HG02973 (cell line): ENCODE data around the gene LIMS1.
"Not testable (repeated sequence)": the region's sequence is repeated elsewhere in the genome, so short reads cannot be mapped to it uniquely, and the experiment has no call there.

ENCODE experiments used
- ATAC-seq: cut with Tn5 transposase; IDR thresholded peaks from one replicate; pipeline ENCODE4 v1.9.1; 2021; ENCODE audit warnings: moderate library complexity; ENCODE audit not compliant: unreplicated experiment

The LIMS1 gene

DNA sequence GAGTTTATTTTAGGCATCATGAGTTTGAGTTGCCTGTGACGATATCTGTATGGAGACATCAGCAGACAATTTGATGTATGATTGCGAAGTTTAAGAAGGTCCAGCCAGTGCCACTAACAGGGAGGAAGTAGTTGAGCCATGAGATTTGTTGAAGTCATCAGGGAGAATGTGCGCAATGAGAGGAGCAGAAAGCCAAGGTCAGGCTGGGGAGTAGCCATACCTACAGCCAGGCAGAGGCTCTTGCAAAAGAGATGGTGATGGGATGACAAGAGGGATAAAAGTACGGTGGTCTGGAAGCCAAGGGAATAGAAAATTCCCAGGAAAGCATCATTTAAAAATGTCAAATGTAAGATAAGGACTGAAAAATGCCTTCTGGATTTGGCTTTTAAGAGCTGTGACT lies 51.2 kb downstream of the LIMS1 start:
- no peak for ATAC-seq

DNA sequence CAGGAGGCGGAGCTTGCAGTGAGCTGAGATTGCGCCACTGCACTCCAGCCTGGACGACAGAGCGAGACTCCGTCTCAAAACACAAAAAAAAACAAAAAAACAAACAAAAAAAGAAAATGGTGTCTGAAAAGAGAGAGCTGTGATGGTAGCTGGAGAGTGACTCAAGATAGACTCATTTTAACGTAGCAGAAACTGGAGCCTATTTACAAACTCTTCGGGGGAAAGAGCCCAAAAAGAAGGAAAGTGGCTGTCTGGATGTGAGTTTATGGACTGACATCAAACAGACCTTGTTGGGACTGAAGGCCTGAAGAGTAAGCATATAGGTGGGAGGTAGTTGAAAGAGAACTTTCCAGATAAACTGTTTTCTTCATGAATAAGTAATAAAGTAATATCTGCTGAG lies 51.8 kb downstream of the LIMS1 start:
- no peak for ATAC-seq

DNA sequence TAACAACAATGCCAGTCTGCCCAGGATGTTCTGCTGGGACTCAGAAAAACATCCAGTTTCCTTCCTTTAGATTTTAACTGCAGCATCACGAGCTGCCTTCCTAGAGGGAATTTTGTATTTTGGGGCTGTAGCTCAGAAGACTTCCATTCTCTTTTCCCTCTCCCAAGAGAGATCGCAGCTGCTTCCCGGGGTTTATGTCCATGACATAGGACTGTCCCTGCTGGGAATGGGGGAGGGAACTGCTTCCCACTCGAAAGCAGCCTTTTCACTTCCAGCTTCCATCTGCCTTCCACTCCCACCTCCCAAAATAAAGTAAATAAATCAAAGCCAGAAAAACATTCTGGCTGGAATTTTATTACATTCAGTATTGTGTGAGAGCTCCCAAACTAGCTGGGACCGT lies 52.4 kb downstream of the LIMS1 start:
- no peak for ATAC-seq

DNA sequence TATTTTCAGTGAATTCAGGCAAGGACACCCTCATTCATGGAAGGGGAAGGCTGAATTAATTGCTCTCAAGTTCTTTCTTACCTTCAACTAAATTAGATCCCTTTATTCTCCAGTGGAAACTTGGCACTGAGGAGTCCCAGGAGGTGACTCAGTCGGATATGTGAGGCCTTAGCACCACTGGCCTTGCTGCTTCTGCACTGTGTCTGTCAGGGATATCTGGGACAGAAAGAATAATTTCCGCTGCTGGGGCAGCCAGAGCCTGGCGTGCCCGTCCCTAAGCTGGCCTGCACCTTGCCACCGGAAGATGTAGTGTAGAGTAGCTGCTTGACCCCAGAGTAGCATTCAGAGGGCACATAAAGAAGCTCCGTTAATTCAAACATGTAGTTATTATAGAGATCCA lies 53.4 kb downstream of the LIMS1 start:
- no peak for ATAC-seq

DNA sequence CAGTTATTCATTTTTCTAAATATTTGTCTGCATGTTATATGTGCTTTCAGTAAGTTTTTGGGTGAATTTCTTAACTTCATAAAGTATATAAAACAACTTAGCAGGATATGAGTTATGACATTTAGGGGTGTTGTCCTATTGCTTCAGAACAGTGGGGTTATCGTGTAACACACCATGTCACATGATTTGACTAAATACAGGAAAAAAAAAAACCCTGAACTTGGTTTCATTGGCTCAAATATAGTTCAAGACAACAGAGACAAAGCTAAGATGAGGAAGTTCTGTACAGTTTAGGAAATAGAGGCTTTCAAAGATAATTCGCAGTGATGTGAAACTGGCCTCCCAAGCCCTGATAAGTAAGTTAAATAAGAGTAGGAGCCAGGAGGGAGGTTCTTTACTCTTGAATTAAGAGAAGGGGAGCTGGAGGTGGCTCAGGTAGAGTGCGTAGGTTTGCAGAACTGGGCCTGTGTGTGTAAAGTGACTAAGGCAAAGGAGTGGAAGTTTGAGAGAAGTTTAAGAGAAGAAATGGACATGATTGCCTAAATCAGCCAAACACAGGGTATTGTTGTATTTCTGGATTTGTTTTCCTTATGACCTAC lies 53.9 kb downstream of the LIMS1 start:
- no peak for ATAC-seq

DNA sequence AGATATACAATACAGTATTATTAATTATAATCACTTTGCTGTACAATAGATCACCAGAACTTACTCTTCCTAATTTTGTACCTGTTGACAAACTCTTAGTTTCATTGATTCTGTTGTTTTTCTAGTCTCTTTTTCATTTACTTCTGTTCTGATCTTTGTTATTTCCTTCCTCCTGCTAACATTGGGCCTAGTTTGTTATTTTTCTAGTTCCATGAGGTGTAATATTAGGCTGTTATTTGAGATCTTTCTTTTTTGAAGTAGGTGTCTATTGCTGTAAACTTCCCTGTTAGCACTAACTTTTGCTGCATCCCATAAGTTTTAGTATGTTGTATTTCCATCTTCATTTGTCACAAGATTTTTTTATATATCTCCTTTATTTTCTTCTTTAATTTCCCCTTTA lies 55.1 kb downstream of the LIMS1 start:
- no peak for ATAC-seq

DNA sequence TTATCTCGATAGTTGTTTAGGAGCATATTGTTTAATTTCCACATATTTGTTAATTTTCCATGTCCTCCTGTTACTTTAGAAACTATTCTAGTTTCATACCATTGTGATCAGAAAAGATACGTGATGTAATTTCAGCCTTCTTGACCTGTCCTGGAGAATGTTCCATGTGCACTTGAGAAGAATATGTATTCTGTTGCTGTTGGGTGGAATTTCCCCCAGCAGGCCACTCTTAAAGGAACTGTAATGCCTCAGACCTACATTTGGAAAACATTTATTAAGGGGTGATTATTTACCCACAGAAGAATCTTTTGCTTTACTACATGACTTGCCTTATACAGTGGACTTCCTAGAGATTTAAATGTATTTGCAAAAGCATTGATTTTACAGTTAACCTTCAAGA lies 55.5 kb downstream of the LIMS1 start:
- ATAC-seq = no peak

DNA sequence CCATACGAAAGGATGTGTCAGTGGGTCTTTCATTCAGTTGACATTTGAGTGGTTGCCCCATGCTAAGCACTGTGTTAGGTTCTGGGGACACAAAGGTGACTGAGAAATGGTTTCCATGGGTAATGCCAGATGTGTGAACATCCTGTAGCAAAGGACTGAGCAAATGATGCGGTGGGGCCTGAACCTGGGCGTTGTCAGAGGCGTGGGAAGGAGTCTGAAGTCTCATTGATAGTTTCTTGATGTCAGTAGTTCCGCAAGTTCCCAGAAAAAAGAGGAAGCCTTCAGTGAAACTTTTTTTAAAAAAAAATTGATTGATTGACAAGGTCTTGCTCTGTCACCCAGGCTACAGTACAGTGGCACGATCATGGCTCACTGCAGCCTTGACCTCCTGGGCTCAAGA lies 56.9 kb downstream of the LIMS1 start:
- ATAC-seq = no peak

DNA sequence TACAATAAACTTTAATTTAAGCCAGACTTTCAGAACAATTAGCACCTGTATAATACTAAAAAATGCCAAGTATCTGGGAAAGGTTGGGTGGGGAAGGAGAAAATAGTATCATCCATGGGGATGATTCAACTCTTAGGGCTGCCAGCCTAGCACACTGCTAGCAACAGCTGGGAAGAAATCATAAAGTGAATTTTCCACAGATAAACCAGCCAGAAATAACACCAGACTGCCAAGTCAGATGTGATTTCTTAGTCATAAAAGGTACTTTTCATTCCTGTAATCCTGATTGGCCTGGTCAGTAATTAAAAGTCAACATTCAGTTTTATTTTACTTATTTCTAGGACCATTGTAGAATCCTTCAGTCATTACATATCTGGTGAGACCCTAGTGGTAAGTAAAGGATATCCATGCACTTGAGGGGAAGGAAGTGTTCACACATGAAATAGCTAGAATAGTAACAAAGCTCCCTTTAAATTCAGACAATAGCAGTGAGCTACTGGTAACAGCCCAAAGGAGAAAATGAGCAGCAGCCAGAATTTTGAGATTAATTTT lies 59.4 kb downstream of the LIMS1 start:
- ATAC-seq = peak; percentile 2

DNA sequence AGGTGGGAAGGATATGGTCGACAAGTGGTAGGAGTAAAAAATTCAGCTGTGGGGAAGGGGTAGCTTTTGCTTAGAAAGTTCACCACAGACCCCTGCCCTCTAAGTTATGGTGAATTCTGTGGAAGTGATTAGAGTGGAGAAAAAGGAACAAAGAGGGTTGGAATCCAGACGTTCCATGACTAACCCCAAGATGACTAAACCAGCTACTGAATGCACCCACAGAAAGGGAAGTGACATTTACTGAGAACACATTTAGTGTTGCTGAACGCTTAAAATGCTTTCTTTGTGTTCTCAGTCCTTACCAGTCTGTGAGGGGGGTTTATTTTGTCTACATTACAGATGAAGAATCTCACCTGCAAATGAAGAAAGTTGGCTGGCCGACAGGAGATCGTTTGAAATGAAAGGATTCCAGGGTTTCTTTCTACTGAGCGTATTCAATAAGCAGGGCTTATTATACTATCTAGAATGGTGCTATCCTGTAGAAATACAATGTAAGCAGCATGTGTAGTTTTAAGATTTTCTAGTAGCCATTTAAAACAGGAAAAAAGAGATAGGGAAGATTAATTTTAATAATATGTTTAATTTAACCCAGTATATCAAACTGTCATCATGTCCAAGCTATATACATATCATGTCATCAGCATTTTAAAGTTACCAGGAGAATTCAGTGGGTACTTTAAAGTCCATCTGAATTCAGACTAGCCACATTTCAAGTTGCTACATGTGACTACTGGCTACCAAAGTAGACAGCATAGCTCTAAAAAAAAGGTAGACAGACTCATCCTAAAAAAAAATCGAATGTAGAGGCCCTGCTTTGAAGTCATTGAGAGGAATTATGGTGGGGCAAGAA lies 60.1 kb downstream of the LIMS1 start:
- peak; percentile 95 for ATAC-seq

DNA sequence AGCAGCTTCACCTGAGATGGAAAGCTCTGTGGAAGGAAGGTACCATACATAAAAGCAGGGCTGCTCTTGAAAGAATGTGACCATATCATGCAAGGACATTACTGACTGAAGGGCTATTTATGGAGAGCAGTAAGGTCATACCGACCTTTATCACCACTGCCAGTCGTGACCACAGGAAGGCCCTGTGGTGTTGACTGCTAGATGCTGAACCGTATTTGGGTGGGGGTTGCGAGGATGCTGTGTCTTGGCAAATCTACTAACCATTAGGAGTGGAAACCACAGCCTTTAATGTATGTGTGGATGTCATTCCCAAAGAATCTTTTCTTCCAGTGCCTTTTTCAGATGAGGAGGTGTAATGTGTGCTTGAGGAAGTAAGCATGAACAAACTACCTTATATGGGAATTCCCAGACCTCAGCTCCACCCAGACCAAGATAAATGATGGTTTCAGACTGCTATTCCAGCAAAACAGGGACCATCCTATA lies 60.8 kb downstream of the LIMS1 start:
- ATAC-seq = peak; percentile 50

DNA sequence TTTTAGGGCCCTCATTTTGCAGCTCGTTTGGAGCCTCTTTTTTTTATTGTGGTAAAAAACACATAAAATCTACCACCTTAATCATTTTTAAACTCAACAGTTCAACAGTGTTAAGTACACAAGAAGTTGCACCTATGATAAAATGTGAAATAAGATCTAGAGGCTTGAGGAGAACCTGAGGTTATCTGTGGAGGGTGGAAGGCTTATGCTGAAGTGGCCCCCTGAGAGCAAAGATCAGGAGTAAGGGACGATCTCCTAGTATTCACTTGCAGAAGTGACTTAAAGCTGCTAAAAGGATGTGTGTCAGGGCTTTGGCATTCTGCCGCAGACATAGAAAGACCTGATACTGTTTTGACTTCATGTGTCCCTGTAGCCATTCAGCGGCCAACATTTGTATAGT lies 61.5 kb downstream of the LIMS1 start:
- ATAC-seq = not testable (repeated sequence)

DNA sequence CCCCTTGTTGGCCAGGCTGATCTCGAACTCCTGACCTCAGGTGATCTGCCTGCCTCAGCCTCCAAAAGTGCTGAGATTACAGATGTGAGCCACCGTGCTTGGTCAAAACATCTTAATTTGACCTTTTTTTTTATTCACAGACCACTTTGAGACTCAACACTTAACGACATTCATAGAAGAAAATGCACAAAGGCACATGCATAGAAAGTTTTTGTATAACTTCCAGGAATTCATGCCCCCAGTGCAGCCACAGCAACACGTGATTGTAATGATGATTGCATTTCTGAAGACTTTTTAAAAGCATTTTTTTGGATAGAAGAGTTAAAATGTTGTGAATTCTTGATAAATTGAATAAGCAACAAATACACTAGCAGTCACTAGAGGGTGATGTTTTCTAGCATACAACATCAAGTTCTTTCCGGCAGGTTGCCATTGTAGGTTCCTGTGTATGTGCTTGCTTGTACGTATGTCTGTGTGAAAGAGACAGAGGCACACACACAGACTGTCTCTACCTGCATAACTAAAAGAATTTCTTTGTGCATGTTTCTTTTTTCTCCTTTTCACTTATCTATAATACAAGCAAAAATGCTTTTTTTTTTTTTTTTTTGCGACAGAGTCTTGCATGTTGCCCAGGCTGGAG lies 63.0 kb downstream of the LIMS1 start:
- ATAC-seq = not testable (repeated sequence)

DNA sequence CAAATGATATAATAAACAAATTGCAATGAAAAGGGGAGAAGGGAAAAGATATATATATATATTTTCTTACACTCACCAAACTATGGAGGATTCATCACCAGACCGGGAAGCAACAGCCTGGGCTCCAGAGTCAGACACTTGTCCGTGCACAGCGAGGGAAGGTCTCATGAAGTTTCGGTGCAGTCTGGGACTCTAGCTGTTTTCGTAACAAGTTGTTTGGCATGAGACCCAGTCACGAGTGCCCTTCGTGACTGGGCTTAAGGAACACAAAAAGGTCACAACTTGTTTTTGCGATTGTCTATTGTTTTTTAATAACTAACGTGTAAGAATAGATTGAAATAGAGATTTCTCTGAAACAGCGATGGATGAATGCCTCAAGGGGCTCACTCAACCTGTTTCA lies 66.9 kb downstream of the LIMS1 start:
- not testable (repeated sequence) for ATAC-seq

DNA sequence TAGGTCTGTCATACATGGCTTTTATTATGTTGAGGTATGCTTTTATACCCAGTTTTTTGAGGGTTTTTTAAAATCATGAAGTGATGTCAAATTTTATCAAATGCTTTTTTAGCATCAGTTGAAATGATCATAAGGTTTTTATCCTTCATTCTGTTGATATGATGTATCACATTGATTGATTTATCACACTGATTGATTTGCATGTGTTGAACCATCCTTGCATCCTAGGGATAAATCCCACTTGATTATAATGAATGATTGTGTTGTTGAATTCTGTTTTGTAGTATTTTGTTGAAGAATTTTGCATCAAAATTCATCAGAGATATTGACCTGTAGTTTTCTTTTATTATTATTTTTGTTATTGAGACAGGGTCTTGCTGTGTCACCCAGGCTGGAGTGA lies 68.2 kb downstream of the LIMS1 start:
- ATAC-seq = no peak

DNA sequence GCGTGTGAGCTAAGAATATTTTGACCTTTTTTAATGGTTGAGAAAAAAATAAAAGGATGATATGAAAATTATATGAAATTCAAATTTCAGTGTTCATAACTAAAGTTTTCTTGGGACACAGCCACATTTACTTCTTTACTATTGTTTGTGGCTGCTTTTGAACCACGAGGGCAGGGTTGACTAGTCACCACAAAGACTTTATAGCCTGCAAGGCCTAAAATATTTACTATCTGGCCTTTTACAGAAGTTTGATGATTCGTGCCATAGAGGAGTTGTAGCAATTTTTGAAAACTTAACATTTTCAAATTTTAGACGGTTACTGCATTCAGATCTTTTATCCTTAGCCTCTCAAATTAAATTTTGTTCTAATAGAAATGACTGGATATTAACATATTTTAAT lies 69.9 kb downstream of the LIMS1 start:
- no peak for ATAC-seq

DNA sequence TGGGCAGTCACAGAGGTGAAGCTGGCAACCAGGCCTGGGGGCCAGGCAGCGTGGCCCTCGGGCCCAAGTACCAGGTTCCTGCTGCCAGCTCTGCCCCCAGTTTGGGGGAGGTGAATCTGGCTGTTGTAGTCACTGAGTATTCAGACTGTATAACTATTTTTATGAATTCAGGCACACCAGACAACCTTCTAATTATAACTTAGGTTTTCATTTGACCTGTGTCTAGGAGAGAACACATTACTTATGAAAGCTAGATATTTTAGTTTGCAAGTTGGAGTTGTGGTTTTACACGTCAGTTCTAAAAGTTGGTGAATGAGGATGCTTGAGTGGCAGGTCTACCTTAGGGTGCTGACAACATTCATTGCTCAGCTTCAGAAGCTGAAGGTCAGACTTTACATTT lies 71.7 kb downstream of the LIMS1 start:
- ATAC-seq = peak; percentile 45

DNA sequence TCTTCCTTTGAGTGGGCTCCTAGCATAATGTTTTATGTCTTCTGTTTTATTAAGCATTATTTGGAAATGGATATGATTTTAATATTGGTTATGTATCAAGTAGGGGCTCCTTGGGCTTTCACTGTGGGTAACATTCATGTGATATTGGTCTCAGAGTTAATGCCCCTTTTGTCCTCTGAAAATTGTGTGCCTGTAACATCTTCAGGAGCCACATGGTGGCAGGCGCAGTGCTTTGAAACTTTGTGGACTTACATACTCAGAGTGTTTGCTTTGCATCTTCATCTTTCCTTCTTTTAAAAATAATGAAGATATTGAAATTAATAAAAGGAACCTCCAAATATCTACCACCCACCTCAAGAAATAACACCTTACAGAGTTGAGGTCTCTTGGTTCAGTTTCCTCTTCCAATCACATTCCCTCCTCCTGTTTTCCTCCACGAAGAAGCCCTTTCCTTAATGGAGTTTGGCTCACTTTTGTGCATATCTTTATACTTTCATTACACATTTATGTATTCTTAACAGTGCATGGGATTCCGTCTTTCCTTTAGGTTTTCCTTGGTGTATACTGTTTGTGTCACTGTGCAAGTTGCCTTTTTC lies 73.5 kb downstream of the LIMS1 start:
- no peak for ATAC-seq

DNA sequence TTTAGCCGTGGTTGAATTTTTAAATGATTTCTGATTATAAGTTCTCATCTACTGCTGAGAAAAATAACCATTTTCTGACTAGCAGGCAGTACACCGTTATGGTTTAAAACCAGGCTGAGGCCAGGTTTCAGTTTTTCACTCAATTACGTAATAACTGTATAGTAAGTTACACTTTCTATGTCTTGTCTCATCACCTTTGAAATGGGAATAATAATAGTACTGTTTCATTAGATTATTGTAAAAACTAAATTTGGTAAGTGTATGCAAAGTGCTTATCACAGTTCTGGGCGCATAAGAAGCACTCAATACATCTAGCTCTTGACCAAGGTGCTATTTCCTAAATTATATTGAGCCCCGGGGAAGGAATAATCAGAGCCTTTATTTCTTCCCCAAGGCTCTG lies 76.8 kb downstream of the LIMS1 start:
- no peak for ATAC-seq

DNA sequence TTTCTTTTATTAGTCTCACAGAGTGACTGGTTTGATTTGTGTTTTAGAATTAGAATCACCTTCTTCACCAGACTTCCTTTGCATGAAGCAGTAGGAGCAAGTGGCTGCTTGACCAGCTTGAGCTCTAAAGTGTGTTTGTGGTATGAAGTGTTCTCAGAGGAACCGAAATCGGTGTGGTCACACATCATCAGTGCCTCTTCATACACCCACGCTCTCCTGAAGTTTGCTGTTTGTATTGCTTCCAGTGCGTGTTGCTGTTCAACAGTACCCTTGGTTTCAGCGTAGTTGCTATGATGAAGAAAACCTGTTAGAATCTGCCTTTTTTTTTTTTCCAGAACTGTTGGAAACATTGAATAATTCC lies 77.9 kb downstream of the LIMS1 start:
- ATAC-seq = peak; percentile 71

DNA sequence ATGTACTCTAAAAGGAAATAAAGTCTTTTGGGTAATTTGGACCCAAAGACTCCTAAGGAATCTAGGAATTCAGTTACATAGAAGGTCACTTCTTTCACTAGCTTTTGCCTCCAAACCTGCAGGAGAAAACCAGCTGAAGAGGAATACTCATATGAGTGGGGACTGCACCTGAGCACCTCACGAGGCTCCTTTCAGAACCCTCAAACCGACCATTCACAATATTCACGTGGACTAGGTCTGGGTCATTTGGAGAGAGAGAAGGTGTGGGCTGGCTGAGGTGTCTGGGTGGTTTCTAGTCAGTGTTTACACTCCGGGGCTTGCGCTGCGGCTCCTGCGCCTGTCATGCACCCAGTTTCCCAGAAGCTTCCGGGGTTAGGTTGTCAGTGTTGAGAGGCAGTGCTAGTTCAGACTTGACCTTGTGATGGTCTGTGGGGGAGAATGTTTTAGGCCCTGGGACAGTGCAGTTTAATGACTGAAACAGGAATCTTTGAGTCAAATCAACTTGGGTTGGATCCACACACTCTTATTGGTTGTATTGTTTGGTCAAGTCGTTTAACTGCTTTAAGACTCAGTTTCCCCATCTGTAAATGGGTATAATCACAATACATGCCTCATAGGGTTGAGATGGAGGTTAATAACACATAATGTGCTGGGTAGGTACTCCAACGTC lies 78.4 kb downstream of the LIMS1 start:
- peak; percentile 75 for ATAC-seq
